Astrocyte (in vitro differentiated cells and primary cell): Measurements from ENCODE around the gene RPL35A. TPM values are rescaled to one million over a fixed set of nuclear protein-coding genes. Genes with fewer than 3 reads are reported as not detected.
"Not testable (repeated sequence)": the region's sequence is repeated elsewhere in the genome, so short reads cannot be mapped to it uniquely, and the experiment has no call there.

ENCODE experiments used
- DNase-seq: peaks from one replicate; pipeline ENCODE4 v3.0.0-alpha.2; 2010; ENCODE audit warnings: low read depth
- FAIRE-seq: peaks from 2 replicates; lab custom pipeline; 2011; peaks lifted over from hg19 to GRCh38; lab: Jason Lieb, UNC
- H2AFZ ChIP-seq: 2 replicates; pipeline ENCODE4 v1.6.0; 2012; ENCODE audit warnings: low read depth, low read length, inconsistent platforms
- H3K27ac ChIP-seq: 2 replicates; pipeline ENCODE4 v1.5.1; 2011; ENCODE audit warnings: low read depth, low read length, inconsistent platforms
- H3K27me3 ChIP-seq: 2 replicates; pipeline ENCODE4 v1.6.0; 2011; ENCODE audit warnings: low read length, inconsistent platforms; ENCODE audit not compliant: insufficient read depth
- H3K36me3 ChIP-seq: 2 replicates; pipeline ENCODE4 v1.5.1; 2011; ENCODE audit warnings: low read length, inconsistent platforms; ENCODE audit not compliant: insufficient read depth
- H3K4me1 ChIP-seq: 2 replicates; pipeline ENCODE4 v1.5.1; 2011; ENCODE audit warnings: low read length, inconsistent platforms; ENCODE audit not compliant: insufficient read depth
- H3K4me2 ChIP-seq: 2 replicates; pipeline ENCODE4 v1.6.0; 2012; ENCODE audit warnings: low read length, inconsistent platforms
- H3K4me3 ChIP-seq: 2 replicates; pipeline ENCODE4 v1.5.1; 2011; ENCODE audit warnings: low read depth, mild to moderate bottlenecking, low read length, inconsistent platforms; ENCODE audit not compliant: insufficient read depth
- H3K79me2 ChIP-seq: 2 replicates; pipeline ENCODE4 v1.6.0; 2012; ENCODE audit warnings: mild to moderate bottlenecking, low read length, inconsistent platforms; ENCODE audit not compliant: insufficient read depth
- H3K9ac ChIP-seq: 2 replicates; pipeline ENCODE4 v1.6.0; 2012; ENCODE audit warnings: mild to moderate bottlenecking, low read length, inconsistent platforms
- H3K9me3 ChIP-seq: 2 replicates; pipeline ENCODE4 v1.5.1; 2012; ENCODE audit warnings: low read depth, mild to moderate bottlenecking, low read length, inconsistent platforms; ENCODE audit not compliant: insufficient read depth
- H4K20me1 ChIP-seq: 2 replicates; pipeline ENCODE4 v1.6.0; 2012; ENCODE audit warnings: low read length, inconsistent platforms; ENCODE audit not compliant: insufficient read depth
- H3K27ac Mint-ChIP-seq: one replicate; pipeline ENCODE4 v1.8.0; 2021; ENCODE audit warnings: mild to moderate bottlenecking, mixed read lengths; ENCODE audit not compliant: unreplicated experiment
- H3K27me3 Mint-ChIP-seq: one replicate; pipeline ENCODE4 v1.8.0; 2021; ENCODE audit warnings: low read depth, mixed read lengths; ENCODE audit not compliant: unreplicated experiment
- H3K36me3 Mint-ChIP-seq: one replicate; pipeline ENCODE4 v1.8.0; 2021; ENCODE audit warnings: low read depth, mixed read lengths; ENCODE audit not compliant: unreplicated experiment
- H3K4me1 Mint-ChIP-seq: one replicate; pipeline ENCODE4 v1.8.0; 2021; ENCODE audit warnings: low read depth, mixed read lengths; ENCODE audit not compliant: unreplicated experiment
- H3K4me3 Mint-ChIP-seq: one replicate; pipeline ENCODE4 v1.8.0; 2021; ENCODE audit warnings: mild to moderate bottlenecking, moderate library complexity, mixed read lengths; ENCODE audit not compliant: unreplicated experiment
- H3K9me3 Mint-ChIP-seq: one replicate; pipeline ENCODE4 v1.8.0; 2021; ENCODE audit warnings: mild to moderate bottlenecking, mixed read lengths; ENCODE audit not compliant: unreplicated experiment
- CTCF ChIP-seq: IDR thresholded peaks from 2 replicates; pipeline ENCODE4 v1.5.1; 2011; ENCODE audit warnings: low read depth, mild to moderate bottlenecking, inconsistent platforms, low read length, moderate library complexity; ENCODE audit not compliant: insufficient read depth
- EZH2 ChIP-seq: IDR thresholded peaks from 2 replicates; pipeline ENCODE4 v1.6.1; 2012; ENCODE audit warnings: mild to moderate bottlenecking, low read length, inconsistent platforms; ENCODE audit not compliant: insufficient read depth
- total RNA-seq: library from RNA; stranded (reverse); gene quantifications from 2 replicates; pipeline ENCODE4 v1.2.1, GENCODE V29; 2021

Gene RPL35A
- total RNA-seq, 1 donor from 2014 or later: 1,031 TPM

DNA sequence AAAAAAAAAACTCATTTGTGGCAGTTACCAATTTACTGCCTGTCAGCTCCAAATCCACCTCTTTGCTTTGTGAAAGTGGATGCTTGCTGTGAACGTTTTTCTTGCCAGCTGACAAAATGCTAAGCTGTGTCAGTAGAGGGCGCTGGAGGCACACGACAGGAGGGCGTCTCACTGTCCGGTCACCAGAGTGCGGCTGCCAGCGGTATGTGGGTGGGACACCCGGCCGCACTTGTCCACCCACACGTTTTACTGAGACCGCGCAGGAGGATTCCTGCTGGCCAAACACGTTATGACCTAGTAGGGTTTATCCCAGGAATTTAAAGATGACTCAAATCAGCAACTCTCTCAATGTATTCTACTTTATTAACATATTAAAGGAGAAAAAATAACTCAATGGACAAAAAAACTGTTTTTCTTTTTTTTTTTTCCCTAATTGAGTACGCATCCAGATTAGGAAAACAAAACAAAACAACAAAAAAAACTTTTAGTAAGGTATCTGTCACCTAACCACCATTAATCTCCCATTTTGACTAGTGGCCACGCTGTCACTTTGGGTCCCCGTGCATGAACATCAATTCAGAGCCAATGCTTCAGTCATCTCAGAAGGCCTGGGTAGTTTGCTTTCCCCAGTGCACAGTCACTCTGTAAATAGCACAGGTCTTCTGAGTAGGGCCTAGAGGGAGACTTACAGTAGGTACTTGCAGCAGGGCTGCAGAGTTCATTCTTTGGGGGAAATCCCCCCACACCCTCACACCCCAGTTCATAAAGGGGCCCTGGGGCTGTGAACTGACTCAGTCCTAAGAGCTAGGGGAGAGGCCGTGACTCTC is 43.8 kb upstream of the RPL35A start:
- DNase-seq: peak; percentile 93
- Mint-ChIP-seq H3K4me3 (no peak overlapping the region), H3K27me3 (no peaks in the 10 kb centered on the region), H3K9me3 (peaks cover 4% of the 10 kb centered on the region), H3K27ac (peak overlapping the region; percentile 58), H3K4me1 (peaks cover 7% of the 10 kb centered on the region), H3K36me3 (no peaks in the 10 kb centered on the region)
- Histone ChIP-seq H3K27ac (no peak overlapping the region), H3K36me3 (no peaks in the 10 kb centered on the region), H3K9me3 (no peaks in the 10 kb centered on the region), H3K9ac (peak overlapping the region; percentile 12), H3K27me3 (no peaks in the 10 kb centered on the region), H3K4me2 (peak overlapping the region; percentile 29), H4K20me1 (peaks cover 7% of the 10 kb centered on the region), H3K79me2 (no peaks in the 10 kb centered on the region), H3K4me1 (peaks cover 16% of the 10 kb centered on the region), H2AFZ (no peak overlapping the region), H3K4me3 (no peak overlapping the region)
- TF ChIP-seq CTCF: peak; percentile 92
- TF ChIP-seq EZH2: no peak
- no peak for FAIRE-seq

DNA sequence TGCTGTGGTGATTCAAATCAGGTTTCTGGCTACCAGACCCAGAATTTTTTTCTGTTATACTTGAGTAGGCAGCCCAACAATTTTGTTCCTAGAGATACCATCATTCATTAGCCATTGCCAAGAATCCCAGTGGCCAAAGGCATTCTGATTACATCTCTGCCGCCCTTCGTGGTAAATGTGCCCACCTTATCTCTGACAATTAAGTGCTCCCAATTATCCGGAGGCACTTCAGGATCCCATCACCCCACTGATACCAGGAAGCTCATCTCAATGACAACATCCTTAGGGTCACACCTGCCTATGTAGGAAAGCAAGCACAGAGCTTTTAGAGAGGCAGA is 43.2 kb upstream of the RPL35A start:
- Histone ChIP-seq H3K27ac (no peak overlapping the region), H3K36me3 (no peaks in the 10 kb centered on the region), H3K9ac (peak overlapping the region; percentile 12), H3K4me1 (peaks cover 16% of the 10 kb centered on the region), H3K4me2 (peak overlapping the region; percentile 29), H2AFZ (no peak overlapping the region), H3K27me3 (no peaks in the 10 kb centered on the region), H3K4me3 (no peak overlapping the region), H3K79me2 (no peaks in the 10 kb centered on the region), H3K9me3 (no peaks in the 10 kb centered on the region), H4K20me1 (peaks cover 7% of the 10 kb centered on the region)
- Mint-ChIP-seq H3K27ac (no peak overlapping the region), H3K4me1 (peaks cover 7% of the 10 kb centered on the region), H3K36me3 (no peaks in the 10 kb centered on the region), H3K27me3 (no peaks in the 10 kb centered on the region), H3K9me3 (peaks cover 2% of the 10 kb centered on the region), H3K4me3 (no peak overlapping the region)
- TF ChIP-seq EZH2: no peak
- TF ChIP-seq CTCF: no peak
- FAIRE-seq (no peak), DNase-seq (no peak)

- Mint-ChIP-seq H3K4me1 (peaks cover 7% of the 10 kb centered on the region), H3K9me3 (peaks cover 2% of the 10 kb centered on the region), H3K27ac (no peak overlapping the region), H3K4me3 (no peak overlapping the region), H3K27me3 (no peaks in the 10 kb centered on the region), H3K36me3 (no peaks in the 10 kb centered on the region)
- no peaks in the 10 kb centered on the region for H3K36me3 ChIP-seq
- no peak overlapping the region for H3K27ac ChIP-seq
- peaks cover 7% of the 10 kb centered on the region for H4K20me1 ChIP-seq
- H2AFZ ChIP-seq: no peak overlapping the region
- H3K79me2 ChIP-seq: no peaks in the 10 kb centered on the region
- no peak for FAIRE-seq
- no peak for DNase-seq
- H3K4me3 ChIP-seq: no peak overlapping the region
- H3K4me2 ChIP-seq: no peak overlapping the region
- no peaks in the 10 kb centered on the region for H3K9me3 ChIP-seq
- TF ChIP-seq CTCF (no peak), EZH2 (no peak)
- peaks cover 16% of the 10 kb centered on the region for H3K4me1 ChIP-seq
- H3K27me3 ChIP-seq: no peaks in the 10 kb centered on the region
- peak overlapping the region; percentile 12 for H3K9ac ChIP-seq
Observed at GRCh38 chr3:197907196-197907595, 42.8 kb upstream of the RPL35A start.

DNA sequence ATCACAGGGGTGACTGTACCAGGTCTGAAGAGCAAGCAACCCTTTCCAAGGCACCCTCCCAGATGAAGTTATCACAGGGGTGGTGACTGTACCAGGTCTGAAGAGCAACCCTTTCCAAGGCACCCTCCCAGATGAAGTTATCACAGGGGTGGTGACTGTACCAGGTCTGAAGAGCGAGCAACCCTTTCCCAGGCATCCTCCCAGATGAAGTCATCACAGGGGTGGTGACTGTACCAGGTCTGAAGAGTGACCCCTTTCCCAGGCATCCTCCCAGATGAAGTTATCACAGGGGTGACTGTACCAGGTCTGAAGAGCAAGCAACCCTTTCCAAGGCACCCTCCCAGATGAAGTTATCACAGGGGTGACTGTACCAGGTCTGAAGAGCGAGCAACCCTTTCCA is 41.4 kb upstream of the RPL35A start:
- H3K36me3 Mint-ChIP-seq, H3K9me3 Mint-ChIP-seq, H3K27ac Mint-ChIP-seq, H3K27ac ChIP-seq, FAIRE-seq, H4K20me1 ChIP-seq, H3K79me2 ChIP-seq, H2AFZ ChIP-seq, H3K4me3 ChIP-seq, H3K4me3 Mint-ChIP-seq, H3K27me3 Mint-ChIP-seq, H3K27me3 ChIP-seq, H3K36me3 ChIP-seq, H3K4me1 Mint-ChIP-seq, H3K4me2 ChIP-seq, H3K9me3 ChIP-seq, H3K9ac ChIP-seq: not testable (repeated sequence)
- H3K4me1 ChIP-seq: peaks cover 16% of the 10 kb centered on the region
- peak; percentile 44 for DNase-seq
